PFSK-1 (cell line): ENCODE measurements around the gene TAF4.
A peak's percentile ranks its signal among the peaks of the same experiment; 100 is the strongest.

Source experiments
- FOXP2 ChIP-seq: optimal IDR thresholded peaks from 2 replicates; pipeline ENCODE3; 2011; ENCODE audit warnings: borderline replicate concordance, control low read depth, inconsistent platforms; ENCODE audit not compliant: insufficient read depth; ENCODE audit errors: extremely low read length, extremely low read depth
- POLR2AphosphoS5 ChIP-seq: IDR thresholded peaks from 2 replicates; pipeline ENCODE4 v1.6.1; 2012; ENCODE audit warnings: low read depth, mild to moderate bottlenecking, control low read depth, low read length, moderate library complexity
- SIN3A ChIP-seq: IDR thresholded peaks from 2 replicates; pipeline ENCODE4 v1.6.1; 2012; ENCODE audit warnings: mild to moderate bottlenecking, low read length, moderate library complexity, borderline replicate concordance; ENCODE audit not compliant: insufficient read depth
- TAF1 ChIP-seq: IDR thresholded peaks from 2 replicates; pipeline ENCODE4 v1.6.1; 2012; ENCODE audit warnings: low read length, control low read depth, borderline replicate concordance; ENCODE audit not compliant: insufficient read depth
- TF ChIP-seq, protein P1 (sequence below), 2 experiments: IDR thresholded peaks; 2 replicates each; pipeline versions ENCODE4 v1.6.1 to v1.8.0; 2011 to 2012; ENCODE audit warnings: low read depth in 2 of 2, low read length in 2 of 2, control low read depth in 1 of 2, inconsistent platforms in 1 of 2, mild to moderate bottlenecking in 1 of 2, moderate library complexity in 1 of 2; ENCODE audit not compliant: insufficient read depth in 1 of 2

The TAF4 gene

DNA sequence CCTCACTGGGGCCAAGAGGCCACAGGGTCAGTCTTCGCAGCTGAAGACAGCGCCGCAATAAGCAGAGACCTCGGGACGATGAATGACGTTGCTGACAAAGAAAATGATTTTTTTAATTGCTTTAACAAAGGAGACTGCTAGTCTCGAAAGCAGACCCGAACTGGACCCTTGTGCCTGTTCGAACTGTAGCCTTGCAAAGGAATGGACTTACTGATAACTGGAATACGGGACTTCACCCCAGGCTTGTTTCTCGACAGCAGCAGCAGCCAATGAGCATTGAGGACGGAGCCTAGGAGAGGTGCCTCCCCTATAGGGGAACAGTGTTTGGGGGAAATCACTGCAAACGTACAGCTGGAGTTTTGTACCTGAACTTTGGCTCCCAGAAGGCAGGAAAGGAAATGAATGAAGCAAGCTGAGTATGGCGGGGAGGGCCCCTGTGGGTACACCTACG, 1.3 kb upstream of the TAF4 start:
- TF ChIP-seq POLR2AphosphoS5 (no peak), FOXP2 (no peak), TAF1 (no peak), SIN3A (no peak)
- TF ChIP-seq, protein P1, sequence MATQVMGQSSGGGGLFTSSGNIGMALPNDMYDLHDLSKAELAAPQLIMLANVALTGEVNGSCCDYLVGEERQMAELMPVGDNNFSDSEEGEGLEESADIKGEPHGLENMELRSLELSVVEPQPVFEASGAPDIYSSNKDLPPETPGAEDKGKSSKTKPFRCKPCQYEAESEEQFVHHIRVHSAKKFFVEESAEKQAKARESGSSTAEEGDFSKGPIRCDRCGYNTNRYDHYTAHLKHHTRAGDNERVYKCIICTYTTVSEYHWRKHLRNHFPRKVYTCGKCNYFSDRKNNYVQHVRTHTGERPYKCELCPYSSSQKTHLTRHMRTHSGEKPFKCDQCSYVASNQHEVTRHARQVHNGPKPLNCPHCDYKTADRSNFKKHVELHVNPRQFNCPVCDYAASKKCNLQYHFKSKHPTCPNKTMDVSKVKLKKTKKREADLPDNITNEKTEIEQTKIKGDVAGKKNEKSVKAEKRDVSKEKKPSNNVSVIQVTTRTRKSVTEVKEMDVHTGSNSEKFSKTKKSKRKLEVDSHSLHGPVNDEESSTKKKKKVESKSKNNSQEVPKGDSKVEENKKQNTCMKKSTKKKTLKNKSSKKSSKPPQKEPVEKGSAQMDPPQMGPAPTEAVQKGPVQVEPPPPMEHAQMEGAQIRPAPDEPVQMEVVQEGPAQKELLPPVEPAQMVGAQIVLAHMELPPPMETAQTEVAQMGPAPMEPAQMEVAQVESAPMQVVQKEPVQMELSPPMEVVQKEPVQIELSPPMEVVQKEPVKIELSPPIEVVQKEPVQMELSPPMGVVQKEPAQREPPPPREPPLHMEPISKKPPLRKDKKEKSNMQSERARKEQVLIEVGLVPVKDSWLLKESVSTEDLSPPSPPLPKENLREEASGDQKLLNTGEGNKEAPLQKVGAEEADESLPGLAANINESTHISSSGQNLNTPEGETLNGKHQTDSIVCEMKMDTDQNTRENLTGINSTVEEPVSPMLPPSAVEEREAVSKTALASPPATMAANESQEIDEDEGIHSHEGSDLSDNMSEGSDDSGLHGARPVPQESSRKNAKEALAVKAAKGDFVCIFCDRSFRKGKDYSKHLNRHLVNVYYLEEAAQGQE (IDR thresholded peaks at IDR 0.05; ENCODE audit: insufficient read depth in 1 of 2, low read depth in 2 of 2, low read length in 2 of 2): no peak

DNA sequence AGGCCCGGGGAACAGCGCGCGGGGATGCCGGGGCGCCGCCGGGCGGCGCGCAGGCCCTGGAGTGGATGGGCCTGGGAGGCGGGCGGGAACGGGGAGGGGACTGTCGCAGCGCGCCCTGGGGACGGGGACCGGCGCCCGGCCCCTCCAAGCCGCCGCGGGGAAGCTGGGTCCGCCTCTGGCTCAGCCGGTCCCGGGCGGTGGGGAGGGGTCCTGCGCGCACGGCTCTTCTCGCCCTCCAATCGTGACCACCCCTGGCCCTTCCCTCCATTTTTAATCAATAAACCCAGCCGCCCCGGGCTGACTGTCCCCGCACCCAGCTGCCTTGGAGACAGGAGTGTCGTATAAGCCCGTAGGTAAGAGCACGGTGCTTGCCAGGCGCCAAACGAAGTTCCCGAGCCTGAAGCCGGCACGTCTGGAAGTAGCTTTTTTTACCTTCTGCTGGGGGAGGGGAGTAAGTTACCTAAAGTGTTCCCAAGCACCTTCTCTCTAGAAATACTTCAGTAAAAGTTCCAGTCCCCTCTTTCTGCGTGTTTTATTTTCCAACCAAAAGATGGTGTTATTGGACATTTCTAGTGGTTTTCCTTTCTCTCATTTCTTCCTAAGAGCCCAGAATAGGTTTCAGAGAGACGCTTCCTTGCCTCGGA, 780 bp upstream of the TAF4 start:
- TF ChIP-seq TAF1 (no peak), SIN3A (no peak), POLR2AphosphoS5 (0 out of 2 replicates have a peak, but pooled peaks have one; percentile 29), FOXP2 (no peak)
- TF ChIP-seq, protein P1 (IDR thresholded peaks at IDR 0.05; ENCODE audit: insufficient read depth in 1 of 2, low read depth in 2 of 2, low read length in 2 of 2): no peak; a peak in 1 of 4 replicates

DNA sequence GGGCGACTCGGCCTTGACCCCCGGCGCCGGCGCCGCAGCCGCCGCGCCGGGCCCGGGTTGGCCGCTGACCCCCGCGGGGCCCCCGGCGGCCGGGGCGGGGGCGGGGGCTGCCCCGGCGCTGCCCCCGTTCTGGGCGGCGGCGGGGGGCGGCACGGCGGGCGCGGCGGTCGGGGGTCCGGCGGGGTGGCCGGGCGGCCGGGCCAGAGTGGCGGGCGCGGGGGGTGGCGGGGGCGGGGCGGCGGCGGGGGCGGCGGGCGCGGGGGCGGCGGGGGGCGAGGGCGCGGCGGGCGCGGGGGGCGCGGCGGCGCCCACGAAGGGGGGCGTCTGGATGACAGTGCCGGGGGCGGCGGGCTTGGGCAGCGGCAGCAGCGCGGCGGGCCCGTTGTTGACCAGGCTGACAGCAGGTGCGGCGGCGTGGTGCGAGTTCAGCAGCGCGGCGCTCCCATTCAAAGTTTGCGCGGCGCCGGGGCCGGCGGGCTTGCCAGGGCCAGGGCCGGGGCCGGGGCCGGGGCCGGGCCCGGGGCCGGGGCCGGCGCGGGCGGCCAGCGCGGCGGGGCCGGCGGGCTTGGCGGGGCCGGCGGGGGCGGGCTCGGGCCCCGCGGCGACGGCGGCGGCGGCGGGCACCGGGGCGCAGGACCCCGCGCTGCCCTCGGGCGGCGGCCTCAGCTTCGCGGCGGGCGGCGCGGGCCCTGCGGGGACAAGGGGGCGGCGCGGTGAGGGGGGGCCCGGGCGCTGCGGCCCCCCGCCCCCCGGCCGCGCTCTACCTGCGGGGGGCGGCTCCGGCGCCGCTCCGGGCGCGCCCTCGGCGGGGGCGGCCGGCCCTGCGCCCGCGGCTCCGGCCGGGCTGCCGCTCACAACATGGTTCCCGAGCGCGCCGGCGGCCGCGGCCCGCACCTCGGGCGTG, 659 bp downstream of the TAF4 start:
- TF ChIP-seq SIN3A (no peak), POLR2AphosphoS5 (no peak), FOXP2 (no peak), TAF1 (no peak)
- TF ChIP-seq, protein P1 (IDR thresholded peaks at IDR 0.05; ENCODE audit: insufficient read depth in 1 of 2, low read depth in 2 of 2, low read length in 2 of 2): no peak

DNA sequence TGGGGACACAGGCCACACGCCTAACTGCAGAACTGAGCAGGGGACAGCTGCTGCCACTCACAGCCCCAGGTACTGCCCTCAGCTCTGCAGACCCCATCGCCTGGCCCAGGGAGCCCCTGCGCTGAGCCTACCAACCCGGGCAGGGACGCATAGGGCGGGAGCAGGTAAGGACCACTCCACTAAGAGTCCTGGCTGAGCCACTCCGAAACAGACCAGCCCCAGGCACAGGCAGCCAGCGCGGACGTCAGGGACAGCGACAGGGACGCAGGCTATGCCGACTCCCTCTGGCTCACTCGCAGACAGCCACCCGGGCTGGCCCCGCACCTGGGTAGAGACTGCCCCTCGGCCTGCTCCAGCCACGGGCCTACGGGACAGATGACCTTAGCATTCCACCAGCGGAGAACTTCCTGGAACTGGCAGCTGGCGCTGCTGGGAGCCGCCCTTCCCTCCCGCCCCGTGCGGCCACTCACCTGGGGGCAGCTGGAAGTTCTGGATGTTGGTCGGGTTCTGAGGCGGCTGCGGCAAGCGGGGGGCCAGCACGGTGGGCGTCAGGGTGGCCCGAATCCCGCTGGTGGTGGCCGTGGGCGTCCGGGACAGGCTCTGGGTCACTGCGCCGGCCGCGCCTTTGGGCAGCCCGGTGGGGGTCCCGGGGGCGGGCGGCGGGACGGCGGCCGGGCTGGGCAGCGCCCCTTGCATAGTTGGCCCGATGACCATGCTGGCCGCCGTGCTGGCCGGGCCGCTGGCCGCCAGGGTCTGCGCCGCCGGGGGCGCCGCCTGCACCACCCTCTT, 1.5 kb downstream of the TAF4 start:
- no peak for TF ChIP-seq FOXP2
- no peak for TF ChIP-seq SIN3A
- TF ChIP-seq TAF1: no peak
- no peak for TF ChIP-seq POLR2AphosphoS5
- TF ChIP-seq, protein P1 (IDR thresholded peaks at IDR 0.05; ENCODE audit: insufficient read depth in 1 of 2, low read depth in 2 of 2, low read length in 2 of 2): no peak
